PC-3 (cell line): ENCODE data around the gene LMBR1L. TPM values are rescaled to one million over a fixed set of nuclear protein-coding genes. Genes with fewer than 3 reads are reported as not detected.

Experiments used
- ATAC-seq: fragments of 200-7000 bp; cut with Tn5 transposase; 2 replicates; pipeline ENCODE4 v1.9.1; 2020; ENCODE audit warnings: mild to moderate bottlenecking, moderate library complexity
- BruUV-seq: library from RNA; stranded (reverse); fragments of 400-500 nt; replicated peaks from 2 replicates; lab custom pipeline; 2021; lab: Mats Ljungman, UMichigan
- CTCF ChIA-PET: fragments of 300-600 bp; sonication (Branson Sonifier 250); formaldehyde crosslinking; loops from one replicate; lab custom pipeline; 2022; ENCODE audit warnings: antibody characterized with exemption; lab: Charles Lee
- POLR2A ChIA-PET: fragments of 300-600 bp; sonication (Branson Sonifier 250); formaldehyde crosslinking; loops from one replicate; lab custom pipeline; 2022; ENCODE audit warnings: antibody characterized with exemption; ENCODE audit not compliant: unreplicated experiment; lab: Charles Lee
- DNase-seq: peaks from one replicate; pipeline ENCODE4 v3.0.0-alpha.2; 2015
- H2AFZ ChIP-seq: fragments of 300-600 bp; sonication (generic); 2 replicates; pipeline ENCODE4 v1.6.0; 2016; ENCODE audit warnings: antibody characterized with exemption, low read length
- H3F3A ChIP-seq: fragments of 300-600 bp; sonication (generic); one replicate; pipeline ENCODE4 v1.6.0; 2017; ENCODE audit warnings: antibody characterized with exemption, low read length, control low read depth, mild to moderate bottlenecking; ENCODE audit not compliant: unreplicated experiment
- H3K27ac ChIP-seq: fragments of 300-600 bp; sonication (generic); 2 replicates; pipeline ENCODE4 v1.5.1; 2016; ENCODE audit warnings: mild to moderate bottlenecking, low read length
- H3K27me3 ChIP-seq: fragments of 300-600 bp; sonication (generic); 2 replicates; pipeline ENCODE4 v1.6.1; 2016; ENCODE audit warnings: low read length, mixed read lengths
- H3K36me3 ChIP-seq: fragments of 300-600 bp; sonication (generic); 2 replicates; pipeline ENCODE4 v1.6.1; 2016; ENCODE audit warnings: low read depth, mixed run types, low read length, mixed read lengths
- H3K4me1 ChIP-seq: fragments of 300-600 bp; sonication (generic); 2 replicates; pipeline ENCODE4 v1.5.1; 2016; ENCODE audit warnings: low read length; ENCODE audit not compliant: insufficient read depth
- H3K4me2 ChIP-seq: fragments of 300-600 bp; sonication (generic); 2 replicates; pipeline ENCODE4 v1.6.0; 2016; ENCODE audit warnings: low read length
- H3K4me3 ChIP-seq: fragments of 300-600 bp; sonication (generic); 2 replicates; pipeline ENCODE4 v1.5.1; 2016; ENCODE audit warnings: mild to moderate bottlenecking, low read length, mixed read lengths
- H3K79me2 ChIP-seq: fragments of 300-600 bp; sonication (generic); 2 replicates; pipeline ENCODE4 v1.6.1; 2017; ENCODE audit warnings: low read length, mixed read lengths
- H3K9ac ChIP-seq: fragments of 300-600 bp; sonication (generic); 2 replicates; pipeline ENCODE4 v1.6.0; 2016; ENCODE audit warnings: mild to moderate bottlenecking, low read length
- H3K9me2 ChIP-seq: fragments of 300-600 bp; sonication (generic); replicated peaks from 2 replicates; pipeline ENCODE4 v1.6.1; 2016; ENCODE audit warnings: mixed run types, low read length, mixed read lengths
- H3K9me3 ChIP-seq: fragments of 300-600 bp; sonication (generic); 2 replicates; pipeline ENCODE4 v1.6.1; 2016; ENCODE audit warnings: low read length, mixed read lengths
- H4K20me1 ChIP-seq: fragments of 300-600 bp; sonication (generic); 2 replicates; pipeline ENCODE4 v1.6.1; 2016; ENCODE audit warnings: low read length, mixed read lengths
- CTCF ChIP-seq: fragments of 300-600 bp; sonication (generic); conservative IDR thresholded peaks from 2 replicates; pipeline ENCODE4 v1.5.1; 2017; ENCODE audit warnings: antibody characterized with exemption, low read depth, mild to moderate bottlenecking, low read length
- EZH2 ChIP-seq: fragments of 300-600 bp; sonication (generic); IDR thresholded peaks from one replicate; pipeline ENCODE4 v1.6.1; 2017; ENCODE audit warnings: antibody characterized with exemption, mild to moderate bottlenecking, low read length; ENCODE audit not compliant: unreplicated experiment
- EZH2phosphoT487 ChIP-seq: fragments of 300-600 bp; sonication (generic); IDR thresholded peaks from 2 replicates; pipeline ENCODE4 v1.6.1; 2018; ENCODE audit warnings: mild to moderate bottlenecking, antibody characterized with exemption, low read length, borderline replicate concordance
- intact Hi-C: fragments of 100-400 bp; cut with micrococcal nuclease; formaldehyde crosslinking; loops from 2 replicates; pipeline ENCODE4 v1.9.0; 2023
- total RNA-seq: library from RNA; depleted of rRNA; stranded (reverse); fragments of >200 nt; gene quantifications from 2 replicates; pipeline ENCODE4 v1.2.3, GENCODE V29; 2014

Gene LMBR1L
- total RNA-seq, 1 experiment from 2014 or later: 17.1 TPM

- H3K79me2 ChIP-seq: no peaks in the 10 kb centered on the region
- H3K4me2 ChIP-seq: peak overlapping the region; percentile 59
- H3K9me3 ChIP-seq: no peaks in the 10 kb centered on the region
- H3K27me3 ChIP-seq: peaks cover 38% of the 10 kb centered on the region
- CTCF ChIA-PET: interaction anchor here (0.7 kb wide), 1 partner anchor 19 kb away, joined by 3 read pairs; the partner anchor contains the start of gene LMBR1L
- H3K4me3 ChIP-seq: peak overlapping the region; percentile 43
- H3K4me1 ChIP-seq: peaks cover 33% of the 10 kb centered on the region
- H3F3A ChIP-seq: no peaks in the 10 kb centered on the region
- intact Hi-C loops: loop anchor here (1.0 kb wide), 1 partner anchor 27 kb away; no protein-coding TSS in a partner anchor
- H3K9ac ChIP-seq: no peak overlapping the region
- POLR2A ChIA-PET: no interaction called here
- TF ChIP-seq EZH2: no peak
- no peak for TF ChIP-seq EZH2phosphoT487
- no peak for TF ChIP-seq CTCF
- ATAC-seq (no peak), DNase-seq (no peak)
- H2AFZ ChIP-seq: peak overlapping the region; percentile 54
- H3K27ac ChIP-seq: no peak overlapping the region
- BruUV-seq: no TSS peak
- no peaks in the 10 kb centered on the region for H3K36me3 ChIP-seq
- H3K9me2 ChIP-seq: no peaks in the 10 kb centered on the region
- no peaks in the 10 kb centered on the region for H4K20me1 ChIP-seq
Observed at GRCh38 chr12:49091836-49092085, 18.9 kb downstream of the LMBR1L start.

DNA sequence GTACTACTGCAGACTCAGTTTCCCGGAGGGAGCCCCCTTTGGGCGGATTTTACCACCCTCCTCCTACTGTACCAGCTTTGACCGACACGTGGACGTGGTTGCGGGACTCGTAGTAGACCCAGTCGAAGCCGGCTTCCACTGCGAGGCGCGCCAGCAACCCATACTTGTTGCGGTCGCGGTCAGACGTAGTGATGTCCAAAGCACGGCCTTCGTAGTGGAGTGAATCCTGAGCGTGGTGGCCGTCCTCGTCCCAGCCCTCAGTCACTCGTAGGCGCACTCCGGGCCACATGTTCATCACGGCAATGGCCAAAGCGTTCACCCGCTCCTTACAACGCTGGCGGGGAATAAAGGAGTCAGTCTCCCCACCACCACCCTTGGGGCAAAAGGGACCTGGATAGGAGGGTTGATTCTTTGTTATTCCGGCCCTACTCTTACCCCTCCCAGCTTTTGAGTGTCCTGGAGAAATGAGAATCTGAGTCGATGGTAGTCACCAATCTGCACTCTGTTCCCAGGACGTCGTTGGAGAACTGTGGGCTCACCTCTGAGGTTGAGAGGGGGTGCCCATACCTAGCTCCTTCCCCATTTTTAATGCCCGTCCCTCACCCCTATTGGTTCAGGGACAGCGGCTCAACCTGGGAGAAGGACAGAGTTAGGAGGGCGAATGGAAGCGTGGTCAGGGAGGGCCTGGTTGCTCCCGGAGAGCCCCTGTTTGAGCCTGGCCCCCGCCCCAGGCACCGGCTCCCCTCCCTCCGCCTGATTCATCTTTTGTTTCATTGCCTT is 19.4 kb downstream of the LMBR1L start:
- H4K20me1 ChIP-seq: no peaks in the 10 kb centered on the region
- POLR2A ChIA-PET: no interaction called here
- H3K36me3 ChIP-seq: no peaks in the 10 kb centered on the region

More for the DNA sequence above, 19.4 kb downstream of the LMBR1L start:
- Histone ChIP-seq H3K79me2 (no peaks in the 10 kb centered on the region), H3K9ac (no peak overlapping the region), H3K27me3 (peaks cover 38% of the 10 kb centered on the region), H3K9me3 (no peaks in the 10 kb centered on the region), H3K27ac (no peak overlapping the region), H2AFZ (peak overlapping the region; percentile 54), H3K4me1 (peaks cover 33% of the 10 kb centered on the region), H3K4me2 (peak overlapping the region; percentile 59), H3K4me3 (peak overlapping the region; percentile 43), H3K9me2 (no peaks in the 10 kb centered on the region), H3F3A (no peaks in the 10 kb centered on the region)
- intact Hi-C loops: no loop called here
- peak; percentile 1; the same call in 1 of the 2 replicates for ATAC-seq
- TF ChIP-seq EZH2phosphoT487 (no peak), CTCF (no peak), EZH2 (no peak)
- CTCF ChIA-PET: no interaction called here
- DNase-seq: no peak
- no TSS peak for BruUV-seq
